Measurements from ENCODE around the gene JAG1.

JAG1 gene

GRCh38 chr20:10713161-10713560 is 39.4 kb upstream of the JAG1 start:
- Histone ChIP-seq H3K36me3 (ENCODE audit: control insufficient read depth in 5 of 5, insufficient read depth in 5 of 5, low read length in 5 of 5) (no peaks in the 10 kb centered on the region), H3K4me3 (ENCODE audit: low read depth in 1 of 5, low read length in 5 of 5) (peak overlapping the region in 1 of 5 donors; percentile 9), H3K27ac (ENCODE audit: low read depth, low read length) (no peak overlapping the region), H3K9ac (ENCODE audit: low read length in 5 of 5) (peak overlapping the region in 1 of 5 donors; percentile 17), H3K27me3 (ENCODE audit: control insufficient read depth in 5 of 5, insufficient read depth in 4 of 5, low read length in 5 of 5) (no peaks in the 10 kb centered on the region), H3K4me1 (ENCODE audit: control insufficient read depth in 5 of 5, insufficient read depth in 5 of 5, low read length in 5 of 5) (peaks cover 7 to 33% (median 24%) of the 10 kb centered on the region in 5 donors), H3K9me3 (ENCODE audit: control insufficient read depth in 5 of 5, low read length in 5 of 5) (no peaks in the 10 kb centered on the region)

GRCh38 chr20:10711903-10712451 is 38.2 kb upstream of the JAG1 start:
- Histone ChIP-seq H3K27me3 (ENCODE audit: control insufficient read depth in 5 of 5, insufficient read depth in 4 of 5, low read length in 5 of 5) (no peaks in the 10 kb centered on the region), H3K9me3 (ENCODE audit: control insufficient read depth in 5 of 5, low read length in 5 of 5) (no peaks in the 10 kb centered on the region), H3K4me3 (ENCODE audit: low read depth in 1 of 5, low read length in 5 of 5) (no peak overlapping the region), H3K9ac (ENCODE audit: low read length in 5 of 5) (no peak overlapping the region), H3K4me1 (ENCODE audit: control insufficient read depth in 5 of 5, insufficient read depth in 5 of 5, low read length in 5 of 5) (peaks cover 8 to 43% (median 27%) of the 10 kb centered on the region in 5 donors), H3K36me3 (ENCODE audit: control insufficient read depth in 5 of 5, insufficient read depth in 5 of 5, low read length in 5 of 5) (no peaks in the 10 kb centered on the region), H3K27ac (ENCODE audit: low read depth, low read length) (no peak overlapping the region)

- Histone ChIP-seq H3K36me3 (ENCODE audit: control insufficient read depth in 5 of 5, insufficient read depth in 5 of 5, low read length in 5 of 5) (no peaks in the 10 kb centered on the region), H3K27ac (ENCODE audit: low read depth, low read length) (no peak overlapping the region), H3K9me3 (ENCODE audit: control insufficient read depth in 5 of 5, low read length in 5 of 5) (no peaks in the 10 kb centered on the region), H3K4me3 (ENCODE audit: low read depth in 1 of 5, low read length in 5 of 5) (no peak overlapping the region), H3K4me1 (ENCODE audit: control insufficient read depth in 5 of 5, insufficient read depth in 5 of 5, low read length in 5 of 5) (peaks cover 8 to 40% (median 22%) of the 10 kb centered on the region in 5 donors), H3K9ac (ENCODE audit: low read length in 5 of 5) (no peak overlapping the region), H3K27me3 (ENCODE audit: control insufficient read depth in 5 of 5, insufficient read depth in 4 of 5, low read length in 5 of 5) (no peaks in the 10 kb centered on the region)
Measured at GRCh38 chr20:10710991-10711775, 37.4 kb upstream of the JAG1 start.

GRCh38 chr20:10709916-10710315 is 36.1 kb upstream of the JAG1 start:
- H3K27ac ChIP-seq (ENCODE audit: low read depth, low read length), result no peak overlapping the region
- H3K27me3 ChIP-seq (ENCODE audit: control insufficient read depth in 5 of 5, insufficient read depth in 4 of 5, low read length in 5 of 5), result no peaks in the 10 kb centered on the region
- no peaks in the 10 kb centered on the region for H3K9me3 ChIP-seq (ENCODE audit: control insufficient read depth in 5 of 5, low read length in 5 of 5)

GRCh38 chr20:10708351-10709185 is 34.8 kb upstream of the JAG1 start:
- peak overlapping the region; percentile 61 for H3K27ac ChIP-seq (ENCODE audit: low read depth, low read length)
- H3K4me3 ChIP-seq (ENCODE audit: low read depth in 1 of 5, low read length in 5 of 5), result no peak overlapping the region
- H3K27me3 ChIP-seq (ENCODE audit: control insufficient read depth in 5 of 5, insufficient read depth in 4 of 5, low read length in 5 of 5), result no peaks in the 10 kb centered on the region
- no peaks in the 10 kb centered on the region for H3K9me3 ChIP-seq (ENCODE audit: control insufficient read depth in 5 of 5, low read length in 5 of 5)
- H3K36me3 ChIP-seq (ENCODE audit: control insufficient read depth in 5 of 5, insufficient read depth in 5 of 5, low read length in 5 of 5), result no peaks in the 10 kb centered on the region
- peaks cover 8 to 39% (median 21%) of the 10 kb centered on the region in 5 donors for H3K4me1 ChIP-seq (ENCODE audit: control insufficient read depth in 5 of 5, insufficient read depth in 5 of 5, low read length in 5 of 5)
- H3K9ac ChIP-seq (ENCODE audit: low read length in 5 of 5), result no peak overlapping the region

More at GRCh38 chr20:10709916-10710315, 36.1 kb upstream of the JAG1 start:
- H3K4me1 ChIP-seq (ENCODE audit: control insufficient read depth in 5 of 5, insufficient read depth in 5 of 5, low read length in 5 of 5), result peaks cover 8 to 40% (median 22%) of the 10 kb centered on the region in 5 donors
- H3K36me3 ChIP-seq (ENCODE audit: control insufficient read depth in 5 of 5, insufficient read depth in 5 of 5, low read length in 5 of 5), result no peaks in the 10 kb centered on the region
- H3K9ac ChIP-seq (ENCODE audit: low read length in 5 of 5), result no peak overlapping the region
- no peak overlapping the region for H3K4me3 ChIP-seq (ENCODE audit: low read depth in 1 of 5, low read length in 5 of 5)

- H3K9ac ChIP-seq (ENCODE audit: low read length in 5 of 5), result peak overlapping the region in 1 of 5 donors; percentile 15
- no peaks in the 10 kb centered on the region for H3K9me3 ChIP-seq (ENCODE audit: control insufficient read depth in 5 of 5, low read length in 5 of 5)
- peaks cover 4 to 31% (median 16%) of the 10 kb centered on the region in 5 donors for H3K4me1 ChIP-seq (ENCODE audit: control insufficient read depth in 5 of 5, insufficient read depth in 5 of 5, low read length in 5 of 5)
- no peak overlapping the region for H3K4me3 ChIP-seq (ENCODE audit: low read depth in 1 of 5, low read length in 5 of 5)
- no peaks in the 10 kb centered on the region for H3K36me3 ChIP-seq (ENCODE audit: control insufficient read depth in 5 of 5, insufficient read depth in 5 of 5, low read length in 5 of 5)
- H3K27ac ChIP-seq (ENCODE audit: low read depth, low read length), result no peak overlapping the region
- no peaks in the 10 kb centered on the region for H3K27me3 ChIP-seq (ENCODE audit: control insufficient read depth in 5 of 5, insufficient read depth in 4 of 5, low read length in 5 of 5)
Measured at GRCh38 chr20:10707791-10708190, 34.0 kb upstream of the JAG1 start.

- Histone ChIP-seq H3K9me3 (ENCODE audit: control insufficient read depth in 5 of 5, low read length in 5 of 5) (no peaks in the 10 kb centered on the region), H3K27ac (ENCODE audit: low read depth, low read length) (no peak overlapping the region), H3K36me3 (ENCODE audit: control insufficient read depth in 5 of 5, insufficient read depth in 5 of 5, low read length in 5 of 5) (no peaks in the 10 kb centered on the region), H3K4me3 (ENCODE audit: low read depth in 1 of 5, low read length in 5 of 5) (no peak overlapping the region), H3K9ac (ENCODE audit: low read length in 5 of 5) (peak overlapping the region in 1 of 5 donors; percentile 15), H3K4me1 (ENCODE audit: control insufficient read depth in 5 of 5, insufficient read depth in 5 of 5, low read length in 5 of 5) (peaks cover 4 to 31% (median 16%) of the 10 kb centered on the region in 5 donors), H3K27me3 (ENCODE audit: control insufficient read depth in 5 of 5, insufficient read depth in 4 of 5, low read length in 5 of 5) (no peaks in the 10 kb centered on the region)
Measured at GRCh38 chr20:10707068-10707467, 33.3 kb upstream of the JAG1 start.

- H3K4me1 ChIP-seq (ENCODE audit: control insufficient read depth in 5 of 5, insufficient read depth in 5 of 5, low read length in 5 of 5), result peaks cover 4 to 31% (median 16%) of the 10 kb centered on the region in 5 donors
- no peaks in the 10 kb centered on the region for H3K36me3 ChIP-seq (ENCODE audit: control insufficient read depth in 5 of 5, insufficient read depth in 5 of 5, low read length in 5 of 5)
- no peaks in the 10 kb centered on the region for H3K27me3 ChIP-seq (ENCODE audit: control insufficient read depth in 5 of 5, insufficient read depth in 4 of 5, low read length in 5 of 5)
- H3K27ac ChIP-seq (ENCODE audit: low read depth, low read length), result no peak overlapping the region
- H3K9me3 ChIP-seq (ENCODE audit: control insufficient read depth in 5 of 5, low read length in 5 of 5), result no peaks in the 10 kb centered on the region
- H3K4me3 ChIP-seq (ENCODE audit: low read depth in 1 of 5, low read length in 5 of 5), result no peak overlapping the region
- no peak overlapping the region for H3K9ac ChIP-seq (ENCODE audit: low read length in 5 of 5)
Measured at GRCh38 chr20:10706460-10706811, 32.6 kb upstream of the JAG1 start.

- Histone ChIP-seq H3K27me3 (ENCODE audit: control insufficient read depth in 5 of 5, insufficient read depth in 4 of 5, low read length in 5 of 5) (no peaks in the 10 kb centered on the region), H3K4me1 (ENCODE audit: control insufficient read depth in 5 of 5, insufficient read depth in 5 of 5, low read length in 5 of 5) (peaks cover 4 to 31% (median 16%) of the 10 kb centered on the region in 5 donors), H3K36me3 (ENCODE audit: control insufficient read depth in 5 of 5, insufficient read depth in 5 of 5, low read length in 5 of 5) (no peaks in the 10 kb centered on the region), H3K4me3 (ENCODE audit: low read depth in 1 of 5, low read length in 5 of 5) (no peak overlapping the region), H3K27ac (ENCODE audit: low read depth, low read length) (no peak overlapping the region), H3K9ac (ENCODE audit: low read length in 5 of 5) (no peak overlapping the region), H3K9me3 (ENCODE audit: control insufficient read depth in 5 of 5, low read length in 5 of 5) (no peaks in the 10 kb centered on the region)
Measured at GRCh38 chr20:10705801-10706459, 32.1 kb upstream of the JAG1 start.

Measured in subcutaneous abdominal adipose tissue (tissue), 5 donors.